CD14-positive monocyte (primary cell): Measurements from ENCODE around the gene ITGA6. TPM values are rescaled to one million over a fixed set of nuclear protein-coding genes. Genes with fewer than 3 reads are reported as not detected.

Experiments used
- DNase-seq, 3 donors: peaks; one replicate each; pipeline ENCODE4 v3.0.0-alpha.2; 2011 to 2022
- H2AFZ ChIP-seq: 2 replicates; pipeline ENCODE4 v1.6.0; 2012; ENCODE audit warnings: mild to moderate bottlenecking, low read depth, low read length, inconsistent platforms; ENCODE audit not compliant: insufficient read depth, poor library complexity, severe bottlenecking
- H3K27ac ChIP-seq, 2 donors: 1 replicate in 1 of 2; 2 replicates in 1 of 2; pipeline ENCODE4 v1.5.1; 2012 to 2013; ENCODE audit warnings: low read length in 2 of 2, control low read depth in 1 of 2, inconsistent platforms in 1 of 2, low read depth in 1 of 2, mild to moderate bottlenecking in 1 of 2
- H3K27me3 ChIP-seq, 2 donors: one replicate each; pipeline versions ENCODE4 v1.6.0 to v1.6.1; 2011 to 2013; ENCODE audit warnings: low read length in 2 of 2; ENCODE audit not compliant: control insufficient read depth in 2 of 2, insufficient read depth in 2 of 2
- H3K36me3 ChIP-seq, 2 donors: replicated peaks in 1 of 2; 1 replicate in 1 of 2; 2 replicates in 1 of 2; pipeline versions ENCODE4 v1.5.1 to v1.6.1; 2012 to 2013; ENCODE audit warnings: low read length in 2 of 2, control low read depth in 1 of 2, inconsistent platforms in 1 of 2, mild to moderate bottlenecking in 1 of 2; ENCODE audit not compliant: insufficient read depth in 2 of 2, control insufficient read depth in 1 of 2
- H3K4me1 ChIP-seq, 2 donors: 1 replicate in 1 of 2; 2 replicates in 1 of 2; pipeline versions ENCODE4 v1.5.1 to v1.6.1; 2012 to 2013; ENCODE audit warnings: low read length in 2 of 2, control low read depth in 1 of 2, inconsistent platforms in 1 of 2, mild to moderate bottlenecking in 1 of 2, moderate library complexity in 1 of 2; ENCODE audit not compliant: insufficient read depth in 2 of 2, control insufficient read depth in 1 of 2
- H3K4me2 ChIP-seq: replicated peaks from 2 replicates; pipeline ENCODE3; 2012; ENCODE audit warnings: low read length, moderate library complexity, mild to moderate bottlenecking; ENCODE audit not compliant: poor library complexity, severe bottlenecking; ENCODE audit errors: extremely low read depth
- H3K4me3 ChIP-seq, 3 experiments: fragments of 200-600 bp in 1 of 3; sonication (generic) in 1 of 3; replicated peaks in 1 of 3; 1 replicate in 2 of 3; 2 replicates in 1 of 3; pipeline ENCODE4 v1.5.1; 2011 to 2013; ENCODE audit warnings: low read length in 3 of 3, mild to moderate bottlenecking in 3 of 3, control low read depth in 2 of 3, low read depth in 2 of 3, inconsistent platforms in 1 of 3, moderate library complexity in 1 of 3
- H3K79me2 ChIP-seq: 2 replicates; pipeline ENCODE4 v1.6.0; 2012; ENCODE audit warnings: mild to moderate bottlenecking, control low read depth, inconsistent platforms, low read length, moderate library complexity; ENCODE audit not compliant: insufficient read depth
- H3K9ac ChIP-seq: 2 replicates; pipeline ENCODE4 v1.6.0; 2017; ENCODE audit warnings: low read length, mild to moderate bottlenecking; ENCODE audit not compliant: insufficient read depth, poor library complexity, severe bottlenecking
- H3K9me3 ChIP-seq, 2 donors: replicated peaks in 1 of 2; 1 replicate in 1 of 2; 2 replicates in 1 of 2; pipeline versions ENCODE4 v1.5.1 to v1.6.1; 2012 to 2013; ENCODE audit warnings: low read length in 2 of 2, control low read depth in 1 of 2; ENCODE audit not compliant: control insufficient read depth in 1 of 2, insufficient read depth in 1 of 2
- H4K20me1 ChIP-seq: 2 replicates; pipeline ENCODE4 v1.6.0; 2012; ENCODE audit warnings: mild to moderate bottlenecking, low read length, control low read depth, moderate library complexity; ENCODE audit not compliant: insufficient read depth
- H3K27ac Mint-ChIP-seq, 7 donors: one replicate each; pipeline ENCODE4 v1.8.0; 2020; ENCODE audit warnings: mild to moderate bottlenecking in 7 of 7, mixed read lengths in 7 of 7, moderate library complexity in 6 of 7, inconsistent platforms in 2 of 7
- H3K27me3 Mint-ChIP-seq, 3 donors: one replicate each; pipeline ENCODE4 v1.8.0; 2021 to 2022; ENCODE audit warnings: low read depth in 3 of 3, mild to moderate bottlenecking in 3 of 3, mixed read lengths in 3 of 3, moderate library complexity in 3 of 3, inconsistent platforms in 1 of 3
- H3K36me3 Mint-ChIP-seq, 2 donors: one replicate each; pipeline ENCODE4 v1.8.0; 2020; ENCODE audit warnings: mixed read lengths in 2 of 2, inconsistent platforms in 1 of 2, mild to moderate bottlenecking in 1 of 2
- H3K4me1 Mint-ChIP-seq: one replicate; pipeline ENCODE4 v1.8.0; 2020; ENCODE audit warnings: mild to moderate bottlenecking, mixed read lengths
- H3K4me3 Mint-ChIP-seq, 2 donors: one replicate each; pipeline ENCODE4 v1.8.0; 2020; ENCODE audit warnings: mild to moderate bottlenecking in 2 of 2, mixed read lengths in 2 of 2, moderate library complexity in 1 of 2
- H3K9me3 Mint-ChIP-seq, 7 donors: one replicate each; pipeline ENCODE4 v1.8.0; 2020 to 2022; ENCODE audit warnings: mixed read lengths in 7 of 7, mild to moderate bottlenecking in 6 of 7, moderate library complexity in 6 of 7, inconsistent platforms in 2 of 7
- WGBS: methylation state at CpG from one replicate; pipeline ENCODE4 v1.1.5; 2013; ENCODE audit warnings: missing lambda C conversion rate; ENCODE audit not compliant: insufficient coverage; 5-methylcytosine and 5-hydroxymethylcytosine counted together
- intact Hi-C, 2 donors: fragments of 100-400 bp; cut with micrococcal nuclease; formaldehyde crosslinking; loops; one replicate each; pipeline versions ENCODE4 v1.15.0 to v1.15.1; 2023
- polyA plus RNA-seq, 3 donors: library from polyadenylated mRNA; depleted of rRNA in 1 of 3; unstranded in 2 of 3; stranded (reverse) in 1 of 3; fragments of 300-500 nt in 2 of 3; fragments of >200 nt in 1 of 3; fragmentation: Illumina TruSeq in 2 of 3; gene quantifications; 1 replicate in 2 of 3; 2 replicates in 1 of 3; pipeline ENCODE4 v1.2.3, GENCODE V29; 2012 to 2021
- TF ChIP-seq, protein P1 (sequence below): fragments of 200-600 bp; IDR thresholded peaks from one replicate; pipeline ENCODE4 v1.8.0; 2022; ENCODE audit warnings: antibody characterized with exemption, mild to moderate bottlenecking

The ITGA6 gene
- polyA plus RNA-seq, 3 donors, result 0.01 to 0.36 (median 0.20) TPM

GRCh38 chr2:172478353-172478752, 51.0 kb downstream of the ITGA6 start:
- Mint-ChIP-seq H3K27me3 (peaks cover 0 to 1% (median 0%) of the 10 kb centered on the region in 3 donors), H3K36me3 (no peaks in the 10 kb centered on the region), H3K4me1 (no peaks in the 10 kb centered on the region), H3K4me3 (no peak overlapping the region), H3K9me3 (no peaks in the 10 kb centered on the region), H3K27ac (no peak overlapping the region)
- no peak overlapping the region for H3K4me2 ChIP-seq
- H2AFZ ChIP-seq, result no peak overlapping the region
- no peaks in the 10 kb centered on the region for H3K4me1 ChIP-seq
- no peak overlapping the region for H3K4me3 ChIP-seq
- H3K27ac ChIP-seq, result no peak overlapping the region
- H3K36me3 ChIP-seq, result no peaks in the 10 kb centered on the region
- intact Hi-C loops, result no loop called here
- WGBS, result 93% methylated on average over 6 of the region's 8 CpGs
- H3K9ac ChIP-seq, result no peak overlapping the region
- H3K79me2 ChIP-seq, result no peaks in the 10 kb centered on the region
- H3K9me3 ChIP-seq, result no peaks in the 10 kb centered on the region
- TF ChIP-seq, protein P1, sequence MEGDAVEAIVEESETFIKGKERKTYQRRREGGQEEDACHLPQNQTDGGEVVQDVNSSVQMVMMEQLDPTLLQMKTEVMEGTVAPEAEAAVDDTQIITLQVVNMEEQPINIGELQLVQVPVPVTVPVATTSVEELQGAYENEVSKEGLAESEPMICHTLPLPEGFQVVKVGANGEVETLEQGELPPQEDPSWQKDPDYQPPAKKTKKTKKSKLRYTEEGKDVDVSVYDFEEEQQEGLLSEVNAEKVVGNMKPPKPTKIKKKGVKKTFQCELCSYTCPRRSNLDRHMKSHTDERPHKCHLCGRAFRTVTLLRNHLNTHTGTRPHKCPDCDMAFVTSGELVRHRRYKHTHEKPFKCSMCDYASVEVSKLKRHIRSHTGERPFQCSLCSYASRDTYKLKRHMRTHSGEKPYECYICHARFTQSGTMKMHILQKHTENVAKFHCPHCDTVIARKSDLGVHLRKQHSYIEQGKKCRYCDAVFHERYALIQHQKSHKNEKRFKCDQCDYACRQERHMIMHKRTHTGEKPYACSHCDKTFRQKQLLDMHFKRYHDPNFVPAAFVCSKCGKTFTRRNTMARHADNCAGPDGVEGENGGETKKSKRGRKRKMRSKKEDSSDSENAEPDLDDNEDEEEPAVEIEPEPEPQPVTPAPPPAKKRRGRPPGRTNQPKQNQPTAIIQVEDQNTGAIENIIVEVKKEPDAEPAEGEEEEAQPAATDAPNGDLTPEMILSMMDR, result no peak
- no peak for DNase-seq
- no peaks in the 10 kb centered on the region for H3K27me3 ChIP-seq
- no peaks in the 10 kb centered on the region for H4K20me1 ChIP-seq

- no peaks in the 10 kb centered on the region for H3K27me3 ChIP-seq
- DNase-seq, result no peak
- H3K36me3 Mint-ChIP-seq, result no peaks in the 10 kb centered on the region
- H3K4me1 ChIP-seq, result no peaks in the 10 kb centered on the region
- H3K4me3 ChIP-seq, result no peak overlapping the region
- H3K27ac ChIP-seq, result no peak overlapping the region
- no peak overlapping the region for H3K4me2 ChIP-seq
- no peaks in the 10 kb centered on the region for H4K20me1 ChIP-seq
- no peaks in the 10 kb centered on the region for H3K79me2 ChIP-seq
- no peak overlapping the region for H2AFZ ChIP-seq
- TF ChIP-seq, protein P1, result no peak
- no peaks in the 10 kb centered on the region for H3K9me3 Mint-ChIP-seq
- WGBS, result 77% methylated on average over 6 of the region's 12 CpGs
- intact Hi-C loops, result no loop called here
- no peak overlapping the region for H3K9ac ChIP-seq
- H3K27ac Mint-ChIP-seq, result no peak overlapping the region
- H3K4me1 Mint-ChIP-seq, result no peaks in the 10 kb centered on the region
- H3K9me3 ChIP-seq, result no peaks in the 10 kb centered on the region
- H3K27me3 Mint-ChIP-seq, result peaks cover 0 to 1% (median 0%) of the 10 kb centered on the region in 3 donors
- no peaks in the 10 kb centered on the region for H3K36me3 ChIP-seq
- H3K4me3 Mint-ChIP-seq, result no peak overlapping the region
Measured at GRCh38 chr2:172480301-172481218, 53.2 kb downstream of the ITGA6 start.
